HG02678 (cell line): ENCODE results near the gene TNNI3.

Source experiments
- ATAC-seq: cut with Tn5 transposase; IDR thresholded peaks from one replicate; pipeline ENCODE4 v1.9.1; 2021; ENCODE audit warnings: mild to moderate bottlenecking, moderate library complexity; ENCODE audit not compliant: unreplicated experiment

TNNI3 gene

GRCh38 chr19:55147545-55148251, 9.8 kb downstream of the TNNI3 start:
- no peak for ATAC-seq

GRCh38 chr19:55146705-55147273, 10.7 kb downstream of the TNNI3 start:
- ATAC-seq, result no peak

GRCh38 chr19:55146078-55146704, 11.3 kb downstream of the TNNI3 start:
- ATAC-seq, result no peak

- ATAC-seq, result no peak
Observed at GRCh38 chr19:55145232-55145631, 12.3 kb downstream of the TNNI3 start.

- no peak for ATAC-seq
Observed at GRCh38 chr19:55141696-55142095, 15.8 kb downstream of the TNNI3 start.

GRCh38 chr19:55137915-55138314, 19.6 kb downstream of the TNNI3 start:
- no peak for ATAC-seq

- ATAC-seq, result no peak
Observed at GRCh38 chr19:55136399-55137102, 21.0 kb downstream of the TNNI3 start.

GRCh38 chr19:55134736-55135135, 22.8 kb downstream of the TNNI3 start:
- ATAC-seq, result no peak

GRCh38 chr19:55133639-55134444, 23.7 kb downstream of the TNNI3 start:
- no peak for ATAC-seq

GRCh38 chr19:55132453-55133129, 24.9 kb downstream of the TNNI3 start:
- no peak for ATAC-seq

GRCh38 chr19:55131421-55131820, 26.1 kb downstream of the TNNI3 start:
- no peak for ATAC-seq

GRCh38 chr19:55119053-55119452, 38.5 kb downstream of the TNNI3 start:
- ATAC-seq, result no peak

GRCh38 chr19:55118401-55118991, 39.0 kb downstream of the TNNI3 start:
- no peak for ATAC-seq

- ATAC-seq, result peak; percentile 90
Observed at GRCh38 chr19:55117663-55118391, 39.7 kb downstream of the TNNI3 start.

- peak; percentile 5 for ATAC-seq
Observed at GRCh38 chr19:55116859-55117662, 40.5 kb downstream of the TNNI3 start, which contains the start of gene PPP1R12C. PPP1R12C (minus strand) TSS chr19:55117637; CDS start chr19:55117543, 94 bp downstream.

GRCh38 chr19:55116232-55116858, 41.2 kb downstream of the TNNI3 start:
- ATAC-seq, result no peak

GRCh38 chr19:55115446-55116065, 42.0 kb downstream of the TNNI3 start:
- no peak for ATAC-seq
